HCT116 (cell line): ENCODE measurements around the gene FAM118A.

ENCODE experiments used
- EGR1 ChIP-seq: IDR thresholded peaks from 2 replicates; pipeline ENCODE4 v1.6.1; 2012; ENCODE audit warnings: low read depth
- EZH2 ChIP-seq: fragments of 200-600 bp; sonication (generic); IDR thresholded peaks from 2 replicates; pipeline ENCODE4 v1.6.1; 2017; ENCODE audit warnings: antibody characterized with exemption, mixed run types
- EZH2phosphoT487 ChIP-seq: fragments of 200-600 bp; IDR thresholded peaks from 2 replicates; pipeline ENCODE4 v1.6.1; 2018; ENCODE audit warnings: antibody characterized with exemption, borderline replicate concordance
- JUND ChIP-seq: IDR thresholded peaks from 2 replicates; pipeline ENCODE4 v1.6.1; 2012
- POLR2A ChIP-seq: IDR thresholded peaks from 2 replicates; pipeline ENCODE4 v1.7.0; 2011; ENCODE audit warnings: borderline replicate concordance; ENCODE audit not compliant: insufficient read depth, insufficient read length; ENCODE audit errors: extremely low read depth
- POLR2AphosphoS5 ChIP-seq: IDR thresholded peaks from 2 replicates; pipeline ENCODE4 v1.6.1; 2011; ENCODE audit warnings: mild to moderate bottlenecking, low read depth, low read length, moderate library complexity
- RAD21 ChIP-seq: IDR thresholded peaks from 2 replicates; pipeline ENCODE4 v1.6.1; 2012; ENCODE audit warnings: low read depth, mild to moderate bottlenecking
- SP1 ChIP-seq: IDR thresholded peaks from 2 replicates; pipeline ENCODE4 v1.6.1; 2012; ENCODE audit warnings: low read depth
- YY1 ChIP-seq: IDR thresholded peaks from 2 replicates; pipeline ENCODE4 v1.6.1; 2011; ENCODE audit warnings: low read length, low read depth, moderate library complexity, mild to moderate bottlenecking; ENCODE audit not compliant: insufficient replicate concordance; ENCODE audit errors: extremely low read depth
- ZNF274 ChIP-seq: fragments of 200-500 bp; sonication (Bioruptor generic); IDR thresholded peaks from 2 replicates; pipeline ENCODE4 v1.6.1; 2014; ENCODE audit warnings: mild to moderate bottlenecking, low read depth, low read length, inconsistent platforms
- TF ChIP-seq, protein P1 (sequence below), 3 experiments: fragments of 200-600 bp in 1 of 3; sonication (generic) in 1 of 3; IDR thresholded peaks in 2 of 3; conservative IDR thresholded peaks in 1 of 3; 2 replicates each; pipeline ENCODE4 v1.5.1; 2012 to 2017; ENCODE audit warnings: low read depth in 2 of 3, low read length in 2 of 3, antibody characterized with exemption in 1 of 3, borderline replicate concordance in 1 of 3, control low read depth in 1 of 3, mild to moderate bottlenecking in 1 of 3, mixed read lengths in 1 of 3, mixed run types in 1 of 3, moderate library complexity in 1 of 3; ENCODE audit not compliant: insufficient read depth in 1 of 3
- TF ChIP-seq, protein P2 (sequence below): IDR thresholded peaks from 2 replicates; pipeline ENCODE4 v1.6.1; 2012; ENCODE audit warnings: low read depth
- TF ChIP-seq, protein P3 (sequence below): IDR thresholded peaks from 2 replicates; pipeline ENCODE4 v1.6.1; 2012

DNA sequence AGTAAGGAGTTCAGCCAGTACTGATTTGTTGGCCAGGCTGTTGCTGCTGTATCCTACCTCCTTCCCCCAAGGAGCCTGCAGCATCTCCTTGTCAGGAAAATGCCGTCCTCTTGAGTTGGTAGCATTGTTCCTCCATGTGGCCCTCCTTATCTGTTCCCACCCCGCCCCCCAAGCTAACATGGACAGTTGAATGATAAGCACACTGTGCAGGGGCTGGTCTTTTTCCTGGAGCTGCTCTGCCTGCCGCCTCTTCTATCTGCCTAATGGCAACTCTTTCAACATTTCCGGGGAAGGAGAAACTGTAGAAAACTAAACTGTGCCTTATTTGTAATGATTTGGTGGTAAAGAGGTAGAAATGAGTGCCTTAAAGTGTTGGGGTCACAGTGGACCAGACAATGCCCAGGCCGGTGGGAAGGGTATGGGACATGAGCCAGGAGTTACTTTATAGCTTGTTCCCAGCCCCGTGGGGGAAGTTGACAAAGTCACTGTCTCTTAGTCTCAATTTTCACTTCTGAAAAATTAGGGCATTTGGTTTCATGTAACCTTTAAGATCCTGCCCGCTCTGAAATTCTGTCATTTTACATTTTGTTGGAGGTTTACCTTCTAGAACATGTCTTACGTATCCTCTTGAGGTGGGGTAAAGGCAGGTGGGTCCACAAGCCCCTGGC lies 4.5 kb downstream of the FAM118A start:
- TF ChIP-seq, protein P1, sequence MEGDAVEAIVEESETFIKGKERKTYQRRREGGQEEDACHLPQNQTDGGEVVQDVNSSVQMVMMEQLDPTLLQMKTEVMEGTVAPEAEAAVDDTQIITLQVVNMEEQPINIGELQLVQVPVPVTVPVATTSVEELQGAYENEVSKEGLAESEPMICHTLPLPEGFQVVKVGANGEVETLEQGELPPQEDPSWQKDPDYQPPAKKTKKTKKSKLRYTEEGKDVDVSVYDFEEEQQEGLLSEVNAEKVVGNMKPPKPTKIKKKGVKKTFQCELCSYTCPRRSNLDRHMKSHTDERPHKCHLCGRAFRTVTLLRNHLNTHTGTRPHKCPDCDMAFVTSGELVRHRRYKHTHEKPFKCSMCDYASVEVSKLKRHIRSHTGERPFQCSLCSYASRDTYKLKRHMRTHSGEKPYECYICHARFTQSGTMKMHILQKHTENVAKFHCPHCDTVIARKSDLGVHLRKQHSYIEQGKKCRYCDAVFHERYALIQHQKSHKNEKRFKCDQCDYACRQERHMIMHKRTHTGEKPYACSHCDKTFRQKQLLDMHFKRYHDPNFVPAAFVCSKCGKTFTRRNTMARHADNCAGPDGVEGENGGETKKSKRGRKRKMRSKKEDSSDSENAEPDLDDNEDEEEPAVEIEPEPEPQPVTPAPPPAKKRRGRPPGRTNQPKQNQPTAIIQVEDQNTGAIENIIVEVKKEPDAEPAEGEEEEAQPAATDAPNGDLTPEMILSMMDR (IDR thresholded peaks at IDR 0.05 in 2 of 3, conservative IDR thresholded peaks at IDR 0.05 in 1 of 3; ENCODE audit: borderline replicate concordance in 1 of 3, insufficient read depth in 1 of 3, low read depth in 2 of 3, low read length in 2 of 3) = no peak
- TF ChIP-seq POLR2AphosphoS5 (no peak), POLR2A (no peak), EZH2 (no peak), YY1 (no peak), EZH2phosphoT487 (no peak), EGR1 (no peak), SP1 (no peak), JUND (no peak), RAD21 (no peak), ZNF274 (no peak)
- TF ChIP-seq, protein P2, sequence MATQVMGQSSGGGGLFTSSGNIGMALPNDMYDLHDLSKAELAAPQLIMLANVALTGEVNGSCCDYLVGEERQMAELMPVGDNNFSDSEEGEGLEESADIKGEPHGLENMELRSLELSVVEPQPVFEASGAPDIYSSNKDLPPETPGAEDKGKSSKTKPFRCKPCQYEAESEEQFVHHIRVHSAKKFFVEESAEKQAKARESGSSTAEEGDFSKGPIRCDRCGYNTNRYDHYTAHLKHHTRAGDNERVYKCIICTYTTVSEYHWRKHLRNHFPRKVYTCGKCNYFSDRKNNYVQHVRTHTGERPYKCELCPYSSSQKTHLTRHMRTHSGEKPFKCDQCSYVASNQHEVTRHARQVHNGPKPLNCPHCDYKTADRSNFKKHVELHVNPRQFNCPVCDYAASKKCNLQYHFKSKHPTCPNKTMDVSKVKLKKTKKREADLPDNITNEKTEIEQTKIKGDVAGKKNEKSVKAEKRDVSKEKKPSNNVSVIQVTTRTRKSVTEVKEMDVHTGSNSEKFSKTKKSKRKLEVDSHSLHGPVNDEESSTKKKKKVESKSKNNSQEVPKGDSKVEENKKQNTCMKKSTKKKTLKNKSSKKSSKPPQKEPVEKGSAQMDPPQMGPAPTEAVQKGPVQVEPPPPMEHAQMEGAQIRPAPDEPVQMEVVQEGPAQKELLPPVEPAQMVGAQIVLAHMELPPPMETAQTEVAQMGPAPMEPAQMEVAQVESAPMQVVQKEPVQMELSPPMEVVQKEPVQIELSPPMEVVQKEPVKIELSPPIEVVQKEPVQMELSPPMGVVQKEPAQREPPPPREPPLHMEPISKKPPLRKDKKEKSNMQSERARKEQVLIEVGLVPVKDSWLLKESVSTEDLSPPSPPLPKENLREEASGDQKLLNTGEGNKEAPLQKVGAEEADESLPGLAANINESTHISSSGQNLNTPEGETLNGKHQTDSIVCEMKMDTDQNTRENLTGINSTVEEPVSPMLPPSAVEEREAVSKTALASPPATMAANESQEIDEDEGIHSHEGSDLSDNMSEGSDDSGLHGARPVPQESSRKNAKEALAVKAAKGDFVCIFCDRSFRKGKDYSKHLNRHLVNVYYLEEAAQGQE = no peak
- TF ChIP-seq, protein P3, sequence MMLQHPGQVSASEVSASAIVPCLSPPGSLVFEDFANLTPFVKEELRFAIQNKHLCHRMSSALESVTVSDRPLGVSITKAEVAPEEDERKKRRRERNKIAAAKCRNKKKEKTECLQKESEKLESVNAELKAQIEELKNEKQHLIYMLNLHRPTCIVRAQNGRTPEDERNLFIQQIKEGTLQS = no peak
